ENCODE measurements around the gene P2RY12.

The P2RY12 gene

DNA sequence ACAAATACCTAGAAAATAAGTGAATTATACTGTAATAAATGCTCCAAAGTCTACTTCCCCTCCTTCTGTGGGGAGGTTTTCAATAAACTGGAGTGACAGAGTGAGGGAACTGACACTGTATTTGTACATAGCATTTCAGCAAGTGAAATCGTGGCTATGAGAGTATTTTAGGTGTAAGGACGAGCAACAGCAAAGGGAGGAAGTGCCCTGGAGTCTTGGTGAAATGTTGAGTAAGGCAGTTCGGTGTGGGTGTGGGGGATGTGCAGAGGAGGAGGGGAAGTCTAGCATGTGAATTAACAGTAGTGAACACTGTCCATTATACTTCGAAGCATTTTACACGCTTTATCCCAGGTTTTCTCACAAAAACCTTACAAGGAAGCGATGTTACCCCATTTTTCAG lies 37.1 kb downstream of the P2RY12 start:
- TF ChIP-seq, protein P1, sequence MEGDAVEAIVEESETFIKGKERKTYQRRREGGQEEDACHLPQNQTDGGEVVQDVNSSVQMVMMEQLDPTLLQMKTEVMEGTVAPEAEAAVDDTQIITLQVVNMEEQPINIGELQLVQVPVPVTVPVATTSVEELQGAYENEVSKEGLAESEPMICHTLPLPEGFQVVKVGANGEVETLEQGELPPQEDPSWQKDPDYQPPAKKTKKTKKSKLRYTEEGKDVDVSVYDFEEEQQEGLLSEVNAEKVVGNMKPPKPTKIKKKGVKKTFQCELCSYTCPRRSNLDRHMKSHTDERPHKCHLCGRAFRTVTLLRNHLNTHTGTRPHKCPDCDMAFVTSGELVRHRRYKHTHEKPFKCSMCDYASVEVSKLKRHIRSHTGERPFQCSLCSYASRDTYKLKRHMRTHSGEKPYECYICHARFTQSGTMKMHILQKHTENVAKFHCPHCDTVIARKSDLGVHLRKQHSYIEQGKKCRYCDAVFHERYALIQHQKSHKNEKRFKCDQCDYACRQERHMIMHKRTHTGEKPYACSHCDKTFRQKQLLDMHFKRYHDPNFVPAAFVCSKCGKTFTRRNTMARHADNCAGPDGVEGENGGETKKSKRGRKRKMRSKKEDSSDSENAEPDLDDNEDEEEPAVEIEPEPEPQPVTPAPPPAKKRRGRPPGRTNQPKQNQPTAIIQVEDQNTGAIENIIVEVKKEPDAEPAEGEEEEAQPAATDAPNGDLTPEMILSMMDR (IDR thresholded peaks at IDR 0.05; ENCODE audit: borderline replicate concordance, control extremely low read depth, extremely low read depth, insufficient read depth, missing control alignments) = no peak
- no peak for DNase-seq (ENCODE audit: low spot score)
- in situ Hi-C loops (cut with MboI; ENCODE audit: low sequenced_read_pairs, unreplicated experiment) = no loop called here

DNA sequence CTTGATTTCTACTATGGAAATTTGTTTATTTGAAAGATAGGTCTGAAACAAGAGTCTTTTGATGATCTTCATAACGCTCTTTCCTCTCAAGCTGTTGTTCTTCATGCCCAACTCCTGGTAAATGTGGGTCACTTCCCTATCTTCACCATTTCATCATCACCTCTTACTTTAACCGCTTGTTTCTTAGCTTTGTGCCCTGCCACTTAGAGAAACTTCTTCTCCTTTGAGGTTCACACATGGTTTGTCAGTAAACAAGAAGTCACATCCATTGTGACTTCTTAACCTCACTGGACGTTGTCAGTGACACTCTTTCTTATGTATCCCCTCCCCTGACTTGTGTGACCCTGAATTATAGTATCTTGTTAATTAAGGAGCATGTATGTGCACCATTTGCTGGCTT lies 38.3 kb downstream of the P2RY12 start:
- in situ Hi-C loops (cut with MboI; ENCODE audit: low sequenced_read_pairs, unreplicated experiment) = no loop called here
- TF ChIP-seq, protein P1 (IDR thresholded peaks at IDR 0.05; ENCODE audit: borderline replicate concordance, control extremely low read depth, extremely low read depth, insufficient read depth, missing control alignments) = no peak
- no peak for DNase-seq (ENCODE audit: low spot score)

DNA sequence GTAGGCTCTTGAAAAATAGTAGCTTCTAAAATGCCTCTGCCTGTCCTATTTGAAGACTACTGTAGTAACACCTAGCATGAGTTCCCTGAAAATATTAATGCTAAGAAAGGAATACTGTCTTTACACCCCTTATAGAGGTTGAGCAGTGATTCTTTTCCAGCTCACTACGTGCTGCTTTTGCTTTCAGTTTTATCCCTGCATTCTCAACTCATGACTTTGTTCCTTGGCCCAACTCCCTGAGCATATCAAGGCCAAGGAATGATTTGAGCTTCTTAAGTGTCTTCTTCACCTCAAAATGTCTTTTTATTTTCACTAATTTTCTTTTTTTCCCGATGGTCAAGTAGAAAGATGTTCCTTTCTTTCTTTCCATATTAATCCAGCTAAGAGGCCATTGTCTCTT lies 38.7 kb downstream of the P2RY12 start:
- TF ChIP-seq, protein P1 (IDR thresholded peaks at IDR 0.05; ENCODE audit: borderline replicate concordance, control extremely low read depth, extremely low read depth, insufficient read depth, missing control alignments) = no peak
- DNase-seq (ENCODE audit: low spot score) = no peak
- in situ Hi-C loops (cut with MboI; ENCODE audit: low sequenced_read_pairs, unreplicated experiment) = no loop called here

DNA sequence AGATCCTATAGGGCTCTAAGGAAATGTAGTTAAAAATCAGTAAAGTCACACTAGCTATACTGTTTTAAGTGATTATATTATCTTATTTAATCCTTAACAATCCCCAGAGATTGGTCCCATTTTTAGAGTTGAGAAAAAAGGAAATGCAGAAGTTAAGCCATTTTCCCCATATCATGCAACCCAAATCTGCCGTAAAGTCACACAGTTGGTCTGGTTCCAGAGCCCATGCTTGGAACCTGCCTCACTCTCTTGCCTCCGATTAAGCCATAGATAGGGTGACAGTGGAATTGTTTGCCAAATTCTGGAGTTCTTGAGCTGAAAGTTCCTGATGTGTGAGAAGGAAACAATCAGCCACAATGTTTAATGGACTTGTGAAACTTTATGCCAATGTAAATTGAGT lies 52.9 kb downstream of the P2RY12 start:
- TF ChIP-seq, protein P1 (IDR thresholded peaks at IDR 0.05; ENCODE audit: borderline replicate concordance, control extremely low read depth, extremely low read depth, insufficient read depth, missing control alignments) = no peak
- DNase-seq (ENCODE audit: low spot score) = no peak

DNA sequence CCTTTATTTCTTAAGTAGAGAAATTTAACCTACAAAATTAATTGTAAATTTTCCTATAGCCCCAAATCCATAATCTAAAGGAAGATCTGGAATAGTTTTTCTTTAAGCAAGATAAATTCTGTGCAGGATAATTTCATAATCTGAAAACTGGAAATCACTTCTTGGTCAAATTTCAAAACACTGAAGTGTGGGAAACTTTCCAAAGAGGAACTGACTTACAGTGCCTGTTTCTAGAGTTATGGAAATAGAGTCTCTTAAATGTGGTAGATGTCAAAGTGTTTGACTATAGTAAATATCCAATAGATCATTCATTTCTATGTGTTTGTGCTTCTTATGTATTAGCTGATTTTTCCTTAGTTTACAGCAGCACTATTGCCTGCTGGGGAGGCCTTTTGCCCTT lies 53.7 kb downstream of the P2RY12 start:
- in situ Hi-C loops (cut with MboI; ENCODE audit: low sequenced_read_pairs, unreplicated experiment) = no loop called here
- DNase-seq (ENCODE audit: low spot score) = no peak

More for the DNA sequence above, 52.9 kb downstream of the P2RY12 start:
- in situ Hi-C loops (cut with MboI; ENCODE audit: low sequenced_read_pairs, unreplicated experiment) = no loop called here

DNA sequence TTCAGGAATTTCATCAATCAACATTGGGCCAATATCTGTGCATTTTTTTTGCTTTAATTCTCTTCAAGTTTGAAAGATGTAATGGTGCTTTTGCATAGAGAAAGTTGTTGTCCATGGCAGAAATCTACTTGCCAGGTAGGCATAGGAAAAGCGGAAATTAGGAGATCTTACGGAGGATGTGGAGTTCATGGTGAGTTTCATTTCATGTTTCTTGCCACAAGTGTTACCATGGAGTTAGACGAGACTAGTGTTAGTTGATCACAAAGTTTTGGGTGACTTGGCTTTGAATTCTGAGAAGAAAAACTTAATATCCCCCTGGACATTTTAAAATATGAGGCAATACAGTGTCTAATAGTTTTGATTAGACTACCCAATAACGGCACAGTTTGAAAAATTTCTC lies 54.2 kb downstream of the P2RY12 start:
- TF ChIP-seq, protein P1 (IDR thresholded peaks at IDR 0.05; ENCODE audit: borderline replicate concordance, control extremely low read depth, extremely low read depth, insufficient read depth, missing control alignments) = no peak
- no peak for DNase-seq (ENCODE audit: low spot score)
- in situ Hi-C loops (cut with MboI; ENCODE audit: low sequenced_read_pairs, unreplicated experiment) = no loop called here

More for the DNA sequence above, 53.7 kb downstream of the P2RY12 start:
- TF ChIP-seq, protein P1 (IDR thresholded peaks at IDR 0.05; ENCODE audit: borderline replicate concordance, control extremely low read depth, extremely low read depth, insufficient read depth, missing control alignments) = no peak

DNA sequence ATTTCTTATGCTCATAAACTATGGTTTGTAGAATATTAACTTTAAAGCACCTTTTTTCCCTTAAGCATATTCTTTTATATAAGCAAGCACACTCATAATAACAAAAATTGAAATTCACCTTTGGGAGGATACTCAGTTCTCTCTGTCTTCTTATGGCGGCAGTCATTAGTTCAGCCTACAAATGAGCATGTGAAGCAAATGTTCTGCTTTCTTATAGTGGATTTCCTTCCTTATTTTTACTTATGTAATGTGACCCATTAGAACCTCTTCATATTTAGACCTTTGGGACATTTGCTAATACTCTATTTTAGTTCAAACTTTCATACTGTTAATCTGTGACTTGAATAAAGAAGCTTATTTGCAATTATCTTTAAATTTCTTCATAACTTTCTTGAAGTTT lies 55.2 kb downstream of the P2RY12 start, which contains the start of gene P2RY13:
Gene P2RY13 (minus strand): TSS at position 187 of the 400 bp plus-strand sequence. CDS start 21 bp downstream, at position 166.
- no peak for DNase-seq (ENCODE audit: low spot score)
- TF ChIP-seq, protein P1 (IDR thresholded peaks at IDR 0.05; ENCODE audit: borderline replicate concordance, control extremely low read depth, extremely low read depth, insufficient read depth, missing control alignments) = no peak
- in situ Hi-C loops (cut with MboI; ENCODE audit: low sequenced_read_pairs, unreplicated experiment) = no loop called here
